HepG2 (cell line): ENCODE measurements around the gene CKAP5. TPM values are rescaled to one million over a fixed set of nuclear protein-coding genes. Genes with fewer than 3 reads are reported as not detected.

ENCODE experiments used
- ATAC-seq: fragments of 200-7000 bp; cut with Tn5 transposase; 3 replicates; pipeline ENCODE4 v1.9.1; 2020; ENCODE audit warnings: mild to moderate bottlenecking, moderate library complexity
- BruUV-seq: library from RNA; stranded (reverse); fragments of 400-500 nt; replicated peaks from 2 replicates; lab custom pipeline; 2021; lab: Mats Ljungman, UMichigan
- CTCF ChIA-PET: fragments of 300-600 bp; formaldehyde crosslinking; extraction: SDS; loops from one replicate; lab custom pipeline; 2021; ENCODE audit warnings: low total read pairs, inconsistent platforms, low intra/inter-chr PET ratio; lab: Yijun Ruan, JAX
- POLR2A ChIA-PET: fragments of 350-600 bp; sonication (Branson Sonifier 250); formaldehyde crosslinking; loops from one replicate; lab custom pipeline; 2020; ENCODE audit warnings: antibody characterized with exemption, inconsistent platforms; lab: Yijun Ruan, JAX
- DNase-seq: peaks from one replicate; pipeline ENCODE4 v3.0.0-alpha.2; 2015; ENCODE audit warnings: low spot score
- FAIRE-seq: peaks from 3 replicates; lab custom pipeline; 2011; peaks lifted over from hg19 to GRCh38; lab: Jason Lieb, UNC
- H2AFZ ChIP-seq: one replicate; pipeline ENCODE4 v1.6.1; 2011; ENCODE audit warnings: low read length, inconsistent platforms
- H3K27ac ChIP-seq: fragments of 300-600 bp; 3 replicates; pipeline ENCODE4 v1.8.0; 2011; ENCODE audit warnings: mixed run types, mild to moderate bottlenecking, mixed read lengths, low read length, inconsistent platforms; ENCODE audit not compliant: insufficient read depth; ENCODE audit errors: extremely low read length
- H3K27me3 ChIP-seq, 2 experiments: fragments of 200-600 bp in 1 of 2; 2 replicates in 1 of 2; 3 replicates in 1 of 2; pipeline versions ENCODE4 v1.6.0 to v1.8.0; 2011; ENCODE audit warnings: low read length in 2 of 2, mild to moderate bottlenecking in 2 of 2, moderate library complexity in 2 of 2, inconsistent platforms in 1 of 2; ENCODE audit not compliant: insufficient read depth in 2 of 2, control insufficient read depth in 1 of 2
- H3K36me3 ChIP-seq, 2 experiments: fragments of 200-600 bp in 1 of 2; replicated peaks in 1 of 2; 2 replicates in 1 of 2; 3 replicates in 1 of 2; pipeline versions ENCODE4 v1.5.1 to v1.8.0; 2011; ENCODE audit warnings: low read length in 2 of 2, inconsistent platforms in 1 of 2; ENCODE audit not compliant: insufficient read depth in 2 of 2, control insufficient read depth in 1 of 2
- H3K4me1 ChIP-seq: 2 replicates; pipeline ENCODE4 v1.5.1; 2012; ENCODE audit warnings: low read length, inconsistent platforms; ENCODE audit not compliant: insufficient read depth
- H3K4me2 ChIP-seq: 2 replicates; pipeline ENCODE4 v1.6.0; 2011; ENCODE audit warnings: low read depth, low read length, inconsistent platforms
- H3K4me3 ChIP-seq, 3 experiments: fragments of 200-600 bp in 1 of 3; sonication (generic), shearing (Covaris generic) in 1 of 3; replicated peaks in 1 of 3; 2 replicates each; pipeline ENCODE4 v1.5.1; 2011 to 2016; ENCODE audit warnings: low read length in 3 of 3, inconsistent platforms in 2 of 3, low read depth in 2 of 3, mild to moderate bottlenecking in 2 of 3, control low read depth in 1 of 3, mixed read lengths in 1 of 3; ENCODE audit not compliant: insufficient read depth in 1 of 3
- H3K79me2 ChIP-seq: one replicate; pipeline ENCODE4 v1.6.1; 2011; ENCODE audit warnings: low read length, inconsistent platforms; ENCODE audit not compliant: insufficient read depth
- H3K9ac ChIP-seq: 2 replicates; pipeline ENCODE4 v1.6.0; 2011; ENCODE audit warnings: mild to moderate bottlenecking, low read depth, low read length, inconsistent platforms; ENCODE audit not compliant: insufficient read depth
- H3K9me3 ChIP-seq: 2 replicates; pipeline ENCODE4 v1.5.1; 2012; ENCODE audit warnings: mild to moderate bottlenecking, low read length
- H4K20me1 ChIP-seq: 2 replicates; pipeline ENCODE4 v1.6.0; 2011; ENCODE audit warnings: inconsistent platforms, mild to moderate bottlenecking, low read length, moderate library complexity; ENCODE audit not compliant: insufficient read depth
- ATAD3A ChIP-seq: sonication (generic); formaldehyde crosslinking; IDR thresholded peaks from 2 replicates; pipeline ENCODE4 v1.4.0; 2020; ENCODE audit warnings: missing genetic modification reagents
- BRF2 ChIP-seq: sonication (generic); formaldehyde crosslinking; IDR thresholded peaks from 2 replicates; pipeline ENCODE4 v1.8.1; 2022; ENCODE audit warnings: mild to moderate bottlenecking, missing genetic modification reagents
- GATA4 ChIP-seq: sonication (generic); IDR thresholded peaks from 2 replicates; pipeline ENCODE4 v1.6.1; 2016; ENCODE audit warnings: antibody characterized with exemption, low read depth, borderline replicate concordance
- PAX8 ChIP-seq: sonication (generic); formaldehyde crosslinking; IDR thresholded peaks from 2 replicates; pipeline ENCODE4 v1.8.0; 2022; ENCODE audit warnings: mild to moderate bottlenecking, missing genetic modification reagents, borderline replicate concordance
- RAD51 ChIP-seq: fragments of 450-650 bp; IDR thresholded peaks from 2 replicates; pipeline ENCODE4 v1.6.1; 2016; ENCODE audit warnings: borderline replicate concordance
- SIN3A ChIP-seq: IDR thresholded peaks from 2 replicates; pipeline ENCODE4 v1.6.1; 2011; ENCODE audit warnings: low read depth, mild to moderate bottlenecking, control low read depth, low read length, borderline replicate concordance
- TBX3 ChIP-seq: fragments of 450-650 bp; IDR thresholded peaks from 2 replicates; pipeline ENCODE4 v1.6.1; 2017; ENCODE audit warnings: antibody characterized with exemption, mild to moderate bottlenecking, inconsistent platforms, borderline replicate concordance
- TCF12 ChIP-seq, 2 experiments: fragments of 450-650 bp in 1 of 2; sonication (generic) in 1 of 2; formaldehyde crosslinking in 1 of 2; IDR thresholded peaks; 2 replicates each; pipeline versions ENCODE4 v1.6.1 to v1.8.0; 2017 to 2022; ENCODE audit warnings: antibody characterized with exemption in 1 of 2, mild to moderate bottlenecking in 1 of 2, missing genetic modification reagents in 1 of 2, moderate library complexity in 1 of 2
- ZBTB1 ChIP-seq: sonication (generic); formaldehyde crosslinking; IDR thresholded peaks from 2 replicates; pipeline ENCODE4 v1.4.0; 2020; ENCODE audit warnings: missing genetic modification reagents, borderline replicate concordance
- ZBTB10 ChIP-seq: sonication (generic); formaldehyde crosslinking; IDR thresholded peaks from 2 replicates; pipeline ENCODE4 v1.4.0; 2020; ENCODE audit warnings: missing genetic modification reagents, borderline replicate concordance
- ZKSCAN1 ChIP-seq: fragments of 150-350 bp; IDR thresholded peaks from 2 replicates; pipeline ENCODE4 v1.6.1; 2014; ENCODE audit warnings: low read length
- ZNF20 ChIP-seq: sonication (generic); formaldehyde crosslinking; IDR thresholded peaks from 2 replicates; pipeline ENCODE4 v1.4.0; 2020; ENCODE audit warnings: mild to moderate bottlenecking, moderate library complexity, missing genetic modification reagents
- ZNF629 ChIP-seq: sonication (generic); formaldehyde crosslinking; conservative IDR thresholded peaks from 2 replicates; pipeline ENCODE4 v1.5.0; 2020; ENCODE audit warnings: missing genetic modification reagents
- ZNF740 ChIP-seq: sonication (generic); formaldehyde crosslinking; IDR thresholded peaks from 2 replicates; pipeline ENCODE4 v1.4.0; 2020; ENCODE audit warnings: missing genetic modification reagents
- ZNF749 ChIP-seq: sonication (generic); formaldehyde crosslinking; IDR thresholded peaks from 2 replicates; pipeline ENCODE4 v1.8.0; 2022; ENCODE audit warnings: mild to moderate bottlenecking, missing genetic modification reagents, moderate library complexity, borderline replicate concordance
- WGBS: methylation state at CpG from one replicate; pipeline ENCODE4 v1.1.6; 2017; ENCODE audit warnings: low lambda C conversion rate; 5-methylcytosine and 5-hydroxymethylcytosine counted together
- in situ Hi-C: cut with HindIII; loops from 2 replicates; pipeline ENCODE4 v1.10.0; 2017; ENCODE audit warnings: low pct_unique_long_range_greater_than_20kb; ENCODE audit not compliant: extremely low pct_ligation_motif_present
- intact Hi-C: fragments of 100-400 bp; cut with micrococcal nuclease; formaldehyde crosslinking; loops from one replicate; pipeline ENCODE4 v1.10.0; 2022; ENCODE audit not compliant: unreplicated experiment
- polyA plus RNA-seq, 8 experiments: library from polyadenylated mRNA; depleted of rRNA in 3 of 8; stranded (reverse) in 7 of 8; unstranded in 1 of 8; fragments of >200 nt; fragmentation: Illumina TruSeq in 4 of 8; extraction: Trizol in 4 of 8; gene quantifications; 2 replicates each; pipeline versions ENCODE4 v1.2.1 to v1.2.3, GENCODE V29; 2011 to 2016; ENCODE audit warnings: low read depth in 4 of 8, missing spikeins in 1 of 8, mixed read lengths in 1 of 8; ENCODE audit not compliant: insufficient read depth in 1 of 8
- total RNA-seq, 5 experiments: library from RNA; depleted of rRNA; stranded (reverse); fragments of >200 nt; fragmentation: Illumina TruSeq; extraction: Trizol; gene quantifications; 2 replicates each; pipeline ENCODE4 v1.2.3, GENCODE V29; 2016; ENCODE audit warnings: low read depth in 1 of 5
- TF ChIP-seq, protein P1 (sequence below): sonication (generic); formaldehyde crosslinking; IDR thresholded peaks from 2 replicates; pipeline ENCODE4 v1.4.0; 2020; ENCODE audit warnings: missing genetic modification reagents
- TF ChIP-seq, protein P2 (sequence below): sonication (generic); formaldehyde crosslinking; IDR thresholded peaks from 2 replicates; pipeline ENCODE4 v1.9.0; 2021; ENCODE audit warnings: missing genetic modification reagents, borderline replicate concordance

CKAP5 gene
- total and polyA plus RNA-seq, 2 of the 13 experiments (the other 11 are each of a cell fraction or from before 2014, with no cell fraction given), result 79.2 to 103 TPM

- FAIRE-seq (no peak), ATAC-seq (peak; percentile 10), DNase-seq (no peak)
- Histone ChIP-seq H3K27ac (no peak overlapping the region), H3K9me3 (peaks cover 9% of the 10 kb centered on the region), H3K4me3 (peak overlapping the region; percentile 89 to 95 (median 94)), H3K79me2 (peaks cover 41% of the 10 kb centered on the region), H2AFZ (peak overlapping the region; percentile 94), H3K4me1 (peaks cover 30% of the 10 kb centered on the region), H3K4me2 (peak overlapping the region; percentile 94), H4K20me1 (no peaks in the 10 kb centered on the region; the same call in 1 of the 2 replicates), H3K36me3 (peaks cover 0 to 7% of the 10 kb centered on the region in 2 experiments; a peak in 1 of 5 replicates), H3K9ac (peak overlapping the region; percentile 91), H3K27me3 (no peaks in the 10 kb centered on the region)
- intact Hi-C loops (loop anchor here (1.0 kb wide), 1 partner anchor 20 kb away; no protein-coding TSS in a partner anchor), in situ Hi-C loops (no loop called here)
- BruUV-seq, result no TSS peak
- ChIA-PET CTCF (no interaction called here), POLR2A (interaction anchor here (1.2 to 3.4 kb wide), 3 partner anchors 16 to 70 kb away, joined by 3 to 16 read pairs (median 3); no protein-coding TSS in a partner anchor)
- WGBS, result 4% methylated on average over 6 of the region's 6 CpGs
- TF ChIP-seq, protein P1, sequence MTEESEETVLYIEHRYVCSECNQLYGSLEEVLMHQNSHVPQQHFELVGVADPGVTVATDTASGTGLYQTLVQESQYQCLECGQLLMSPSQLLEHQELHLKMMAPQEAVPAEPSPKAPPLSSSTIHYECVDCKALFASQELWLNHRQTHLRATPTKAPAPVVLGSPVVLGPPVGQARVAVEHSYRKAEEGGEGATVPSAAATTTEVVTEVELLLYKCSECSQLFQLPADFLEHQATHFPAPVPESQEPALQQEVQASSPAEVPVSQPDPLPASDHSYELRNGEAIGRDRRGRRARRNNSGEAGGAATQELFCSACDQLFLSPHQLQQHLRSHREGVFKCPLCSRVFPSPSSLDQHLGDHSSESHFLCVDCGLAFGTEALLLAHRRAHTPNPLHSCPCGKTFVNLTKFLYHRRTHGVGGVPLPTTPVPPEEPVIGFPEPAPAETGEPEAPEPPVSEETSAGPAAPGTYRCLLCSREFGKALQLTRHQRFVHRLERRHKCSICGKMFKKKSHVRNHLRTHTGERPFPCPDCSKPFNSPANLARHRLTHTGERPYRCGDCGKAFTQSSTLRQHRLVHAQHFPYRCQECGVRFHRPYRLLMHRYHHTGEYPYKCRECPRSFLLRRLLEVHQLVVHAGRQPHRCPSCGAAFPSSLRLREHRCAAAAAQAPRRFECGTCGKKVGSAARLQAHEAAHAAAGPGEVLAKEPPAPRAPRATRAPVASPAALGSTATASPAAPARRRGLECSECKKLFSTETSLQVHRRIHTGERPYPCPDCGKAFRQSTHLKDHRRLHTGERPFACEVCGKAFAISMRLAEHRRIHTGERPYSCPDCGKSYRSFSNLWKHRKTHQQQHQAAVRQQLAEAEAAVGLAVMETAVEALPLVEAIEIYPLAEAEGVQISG (CRISPR knock-in tag), result no peak
- TF ChIP-seq RAD51 (no peak), ZNF629 (CRISPR knock-in tag) (peak; percentile 30; the same call in 1 of the 2 replicates), ZBTB10 (CRISPR knock-in tag) (no peak), SIN3A (no peak), ATAD3A (CRISPR knock-in tag) (no peak), ZKSCAN1 (no peak), GATA4 (no peak), ZNF749 (CRISPR knock-in tag) (no peak), BRF2 (CRISPR knock-in tag) (no peak), ZNF20 (CRISPR knock-in tag) (0 out of 2 replicates have a peak, but pooled peaks have one; percentile 29), TCF12 (IDR thresholded peaks at IDR 0.05) (no peak), TCF12 (CRISPR knock-in tag; IDR thresholded peaks at IDR 0.05) (no peak), PAX8 (CRISPR knock-in tag) (no peak), ZBTB1 (CRISPR knock-in tag) (no peak), TBX3 (no peak), ZNF740 (no peak)
- TF ChIP-seq, protein P2, sequence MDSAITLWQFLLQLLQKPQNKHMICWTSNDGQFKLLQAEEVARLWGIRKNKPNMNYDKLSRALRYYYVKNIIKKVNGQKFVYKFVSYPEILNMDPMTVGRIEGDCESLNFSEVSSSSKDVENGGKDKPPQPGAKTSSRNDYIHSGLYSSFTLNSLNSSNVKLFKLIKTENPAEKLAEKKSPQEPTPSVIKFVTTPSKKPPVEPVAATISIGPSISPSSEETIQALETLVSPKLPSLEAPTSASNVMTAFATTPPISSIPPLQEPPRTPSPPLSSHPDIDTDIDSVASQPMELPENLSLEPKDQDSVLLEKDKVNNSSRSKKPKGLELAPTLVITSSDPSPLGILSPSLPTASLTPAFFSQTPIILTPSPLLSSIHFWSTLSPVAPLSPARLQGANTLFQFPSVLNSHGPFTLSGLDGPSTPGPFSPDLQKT (CRISPR knock-in tag), result no peak
These were observed 390 bp upstream of the CKAP5 start for GRCh38 chr11:46846510-46846830.
